HepG2 (cell line): ENCODE data around the gene PCAT7. TPM values are rescaled to one million over a fixed set of nuclear protein-coding genes. Genes with fewer than 3 reads are reported as not detected.
A peak's percentile ranks its signal among the peaks of the same experiment; 100 is the strongest.

Experiments used
- ATAC-seq: fragments of 200-7000 bp; cut with Tn5 transposase; 3 replicates; pipeline ENCODE4 v1.9.1; 2020; ENCODE audit warnings: mild to moderate bottlenecking, moderate library complexity
- BruUV-seq: library from RNA; stranded (reverse); fragments of 400-500 nt; replicated peaks from 2 replicates; lab custom pipeline; 2021; lab: Mats Ljungman, UMichigan
- CTCF ChIA-PET: fragments of 300-600 bp; formaldehyde crosslinking; extraction: SDS; loops from one replicate; lab custom pipeline; 2021; ENCODE audit warnings: low total read pairs, inconsistent platforms, low intra/inter-chr PET ratio; lab: Yijun Ruan, JAX
- POLR2A ChIA-PET: fragments of 350-600 bp; sonication (Branson Sonifier 250); formaldehyde crosslinking; loops from one replicate; lab custom pipeline; 2020; ENCODE audit warnings: antibody characterized with exemption, inconsistent platforms; lab: Yijun Ruan, JAX
- DNase-seq: peaks from one replicate; pipeline ENCODE4 v3.0.0-alpha.2; 2015; ENCODE audit warnings: low spot score
- FAIRE-seq: peaks from 3 replicates; lab custom pipeline; 2011; peaks lifted over from hg19 to GRCh38; lab: Jason Lieb, UNC
- H2AFZ ChIP-seq: one replicate; pipeline ENCODE4 v1.6.1; 2011; ENCODE audit warnings: low read length, inconsistent platforms
- H3K27ac ChIP-seq: fragments of 300-600 bp; 3 replicates; pipeline ENCODE4 v1.8.0; 2011; ENCODE audit warnings: mixed run types, mild to moderate bottlenecking, mixed read lengths, low read length, inconsistent platforms; ENCODE audit not compliant: insufficient read depth; ENCODE audit errors: extremely low read length
- H3K27me3 ChIP-seq, 2 experiments: fragments of 200-600 bp in 1 of 2; 2 replicates in 1 of 2; 3 replicates in 1 of 2; pipeline versions ENCODE4 v1.6.0 to v1.8.0; 2011; ENCODE audit warnings: low read length in 2 of 2, mild to moderate bottlenecking in 2 of 2, moderate library complexity in 2 of 2, inconsistent platforms in 1 of 2; ENCODE audit not compliant: insufficient read depth in 2 of 2, control insufficient read depth in 1 of 2
- H3K36me3 ChIP-seq, 2 experiments: fragments of 200-600 bp in 1 of 2; replicated peaks in 1 of 2; 2 replicates in 1 of 2; 3 replicates in 1 of 2; pipeline versions ENCODE4 v1.5.1 to v1.8.0; 2011; ENCODE audit warnings: low read length in 2 of 2, inconsistent platforms in 1 of 2; ENCODE audit not compliant: insufficient read depth in 2 of 2, control insufficient read depth in 1 of 2
- H3K4me1 ChIP-seq: 2 replicates; pipeline ENCODE4 v1.5.1; 2012; ENCODE audit warnings: low read length, inconsistent platforms; ENCODE audit not compliant: insufficient read depth
- H3K4me2 ChIP-seq: 2 replicates; pipeline ENCODE4 v1.6.0; 2011; ENCODE audit warnings: low read depth, low read length, inconsistent platforms
- H3K4me3 ChIP-seq, 3 experiments: fragments of 200-600 bp in 1 of 3; sonication (generic), shearing (Covaris generic) in 1 of 3; replicated peaks in 1 of 3; 2 replicates each; pipeline ENCODE4 v1.5.1; 2011 to 2016; ENCODE audit warnings: low read length in 3 of 3, inconsistent platforms in 2 of 3, low read depth in 2 of 3, mild to moderate bottlenecking in 2 of 3, control low read depth in 1 of 3, mixed read lengths in 1 of 3; ENCODE audit not compliant: insufficient read depth in 1 of 3
- H3K79me2 ChIP-seq: one replicate; pipeline ENCODE4 v1.6.1; 2011; ENCODE audit warnings: low read length, inconsistent platforms; ENCODE audit not compliant: insufficient read depth
- H3K9ac ChIP-seq: 2 replicates; pipeline ENCODE4 v1.6.0; 2011; ENCODE audit warnings: mild to moderate bottlenecking, low read depth, low read length, inconsistent platforms; ENCODE audit not compliant: insufficient read depth
- H3K9me3 ChIP-seq: 2 replicates; pipeline ENCODE4 v1.5.1; 2012; ENCODE audit warnings: mild to moderate bottlenecking, low read length
- H4K20me1 ChIP-seq: 2 replicates; pipeline ENCODE4 v1.6.0; 2011; ENCODE audit warnings: inconsistent platforms, mild to moderate bottlenecking, low read length, moderate library complexity; ENCODE audit not compliant: insufficient read depth
- ARNT2 ChIP-seq: sonication (generic); formaldehyde crosslinking; IDR thresholded peaks from 2 replicates; pipeline ENCODE4 v1.8.0; 2022; ENCODE audit warnings: mild to moderate bottlenecking, low read depth, missing genetic modification reagents, moderate library complexity
- BCL3 ChIP-seq: sonication (generic); formaldehyde crosslinking; IDR thresholded peaks from 2 replicates; pipeline ENCODE4 v1.5.1; 2020; ENCODE audit warnings: mild to moderate bottlenecking, missing genetic modification reagents, moderate library complexity
- HDAC2 ChIP-seq: sonication (generic); formaldehyde crosslinking; IDR thresholded peaks from 2 replicates; pipeline ENCODE4 v1.4.0; 2020; ENCODE audit warnings: missing genetic modification reagents
- HOXA5 ChIP-seq: sonication (generic); formaldehyde crosslinking; IDR thresholded peaks from 2 replicates; pipeline ENCODE4 v1.4.0; 2020; ENCODE audit warnings: missing genetic modification reagents
- HOXA7 ChIP-seq: sonication (generic); formaldehyde crosslinking; IDR thresholded peaks from 2 replicates; pipeline ENCODE4 v1.8.1; 2022; ENCODE audit warnings: mild to moderate bottlenecking, missing genetic modification reagents, moderate library complexity
- LRRFIP1 ChIP-seq: sonication (generic); formaldehyde crosslinking; conservative IDR thresholded peaks from 2 replicates; pipeline ENCODE4 v1.4.0; 2020; ENCODE audit warnings: missing genetic modification reagents
- TEAD3 ChIP-seq: optimal IDR thresholded peaks from 2 replicates; pipeline ENCODE3; 2016; ENCODE audit warnings: borderline replicate concordance
- ZBTB40 ChIP-seq, 2 experiments: fragments of 450-650 bp in 1 of 2; sonication (generic) in 1 of 2; formaldehyde crosslinking in 1 of 2; IDR thresholded peaks; 2 replicates each; pipeline versions ENCODE4 v1.6.1 to v1.8.0; 2016 to 2022; ENCODE audit warnings: antibody characterized with exemption in 1 of 2, mild to moderate bottlenecking in 1 of 2, missing genetic modification reagents in 1 of 2
- ZNF205 ChIP-seq: IDR thresholded peaks from 2 replicates; pipeline ENCODE4 v1.6.1; 2018; ENCODE audit warnings: missing biosample characterization, missing genetic modification reagents
- ZNF777 ChIP-seq: sonication (generic); formaldehyde crosslinking; IDR thresholded peaks from 2 replicates; pipeline ENCODE4 v1.4.0; 2020; ENCODE audit warnings: missing genetic modification reagents
- ZSCAN31 ChIP-seq: sonication (generic); formaldehyde crosslinking; IDR thresholded peaks from 2 replicates; pipeline ENCODE4 v1.5.0; 2020; ENCODE audit warnings: low read depth, mild to moderate bottlenecking, missing genetic modification reagents
- WGBS: methylation state at CpG from one replicate; pipeline ENCODE4 v1.1.6; 2017; ENCODE audit warnings: low lambda C conversion rate; 5-methylcytosine and 5-hydroxymethylcytosine counted together
- in situ Hi-C: cut with HindIII; loops from 2 replicates; pipeline ENCODE4 v1.10.0; 2017; ENCODE audit warnings: low pct_unique_long_range_greater_than_20kb; ENCODE audit not compliant: extremely low pct_ligation_motif_present
- intact Hi-C: fragments of 100-400 bp; cut with micrococcal nuclease; formaldehyde crosslinking; loops from one replicate; pipeline ENCODE4 v1.10.0; 2022; ENCODE audit not compliant: unreplicated experiment
- polyA plus RNA-seq, 8 experiments: library from polyadenylated mRNA; depleted of rRNA in 3 of 8; stranded (reverse) in 7 of 8; unstranded in 1 of 8; fragments of >200 nt; fragmentation: Illumina TruSeq in 4 of 8; extraction: Trizol in 4 of 8; gene quantifications; 2 replicates each; pipeline versions ENCODE4 v1.2.1 to v1.2.3, GENCODE V29; 2011 to 2016; ENCODE audit warnings: low read depth in 4 of 8, missing spikeins in 1 of 8, mixed read lengths in 1 of 8; ENCODE audit not compliant: insufficient read depth in 1 of 8
- total RNA-seq, 5 experiments: library from RNA; depleted of rRNA; stranded (reverse); fragments of >200 nt; fragmentation: Illumina TruSeq; extraction: Trizol; gene quantifications; 2 replicates each; pipeline ENCODE4 v1.2.3, GENCODE V29; 2016; ENCODE audit warnings: low read depth in 1 of 5

Gene PCAT7
- total and polyA plus RNA-seq, 2 of the 13 experiments (the other 11 are each of a cell fraction or from before 2014, with no cell fraction given): 2.3 to 3.9 TPM

- H4K20me1 ChIP-seq: no peaks in the 10 kb centered on the region
- CTCF ChIA-PET: no interaction called here
- H3K79me2 ChIP-seq: no peaks in the 10 kb centered on the region
- POLR2A ChIA-PET: no interaction called here
- intact Hi-C loops (no loop called here), in situ Hi-C loops (no loop called here)
- 96% methylated on average over 2 of the region's 2 CpGs for WGBS
- H3K9me3 ChIP-seq: no peaks in the 10 kb centered on the region
- H3K4me2 ChIP-seq: no peak overlapping the region
- H3K27me3 ChIP-seq: no peaks in the 10 kb centered on the region
- ATAC-seq: no peak
- H2AFZ ChIP-seq: no peak overlapping the region
- H3K4me1 ChIP-seq: peaks cover 74% of the 10 kb centered on the region
- FAIRE-seq: no peak
- DNase-seq: no peak
- peak overlapping the region; percentile 41 for H3K27ac ChIP-seq
- no peaks in the 10 kb centered on the region for H3K36me3 ChIP-seq
- H3K4me3 ChIP-seq: no peak overlapping the region
- no peak overlapping the region for H3K9ac ChIP-seq
- TF ChIP-seq ZNF205 (CRISPR knock-in tag) (no peak), ZSCAN31 (no peak), ARNT2 (CRISPR knock-in tag) (no peak), ZNF777 (CRISPR knock-in tag) (no peak), BCL3 (CRISPR knock-in tag) (no peak), HDAC2 (CRISPR knock-in tag) (no peak), TEAD3 (no peak), HOXA7 (CRISPR knock-in tag) (no peak), ZBTB40 (IDR thresholded peaks at IDR 0.05) (no peak), ZBTB40 (CRISPR knock-in tag; IDR thresholded peaks at IDR 0.05) (no peak), HOXA5 (CRISPR knock-in tag) (no peak), LRRFIP1 (no peak)
- no TSS peak for BruUV-seq
Observed at GRCh38 chr9:94511955-94512265, 43.0 kb upstream of the PCAT7 start.
